NT2/D1 (cell line): Measurements from ENCODE around the gene RABEP1.

Experiments
- SUZ12 ChIP-seq: IDR thresholded peaks from 2 replicates; pipeline ENCODE4 v1.6.1; 2011; ENCODE audit not compliant: insufficient read length, insufficient read depth; ENCODE audit errors: extremely low read depth
- YY1 ChIP-seq: IDR thresholded peaks from 2 replicates; pipeline ENCODE4 v1.6.1; 2011; ENCODE audit not compliant: insufficient read length, insufficient read depth
- ZNF274 ChIP-seq: IDR thresholded peaks from 2 replicates; pipeline ENCODE4 v1.6.1; 2011; ENCODE audit warnings: mild to moderate bottlenecking, low read depth, low read length

GRCh38 chr17:5430413-5430999 lies 148.4 kb downstream of the RABEP1 start:
- no peak for TF ChIP-seq ZNF274
- no peak for TF ChIP-seq YY1
- TF ChIP-seq SUZ12: no peak
